HCT116 (cell line): ENCODE results near the gene RUNX2. TPM values are rescaled to one million over a fixed set of nuclear protein-coding genes. Genes with fewer than 3 reads are reported as not detected.

Source experiments
- ATAC-seq: fragments of 200-7000 bp; cut with Tn5 transposase; 2 replicates; pipeline ENCODE4 v1.9.1; 2020; ENCODE audit warnings: mild to moderate bottlenecking, moderate library complexity
- BruUV-seq: library from RNA; stranded (reverse); fragments of 400-500 nt; replicated peaks from 2 replicates; lab custom pipeline; 2021; lab: Mats Ljungman, UMichigan
- CTCF ChIA-PET: fragments of 300-600 bp; sonication (Branson Sonifier 250); formaldehyde crosslinking; loops from one replicate; lab custom pipeline; 2021; ENCODE audit warnings: antibody characterized with exemption; lab: Charles Lee
- POLR2A ChIA-PET: fragments of 300-600, 350-600 bp; sonication (Branson Sonifier 250); formaldehyde crosslinking; loops from one replicate; lab custom pipeline; 2021; ENCODE audit warnings: antibody characterized with exemption; lab: Charles Lee
- RAD21 ChIA-PET, 2 experiments: fragments of 300-600 bp; sonication (Branson Sonifier 250); formaldehyde crosslinking; loops; one replicate each; lab custom pipeline; 2023; ENCODE audit warnings: low total read pairs in 2 of 2; ENCODE audit not compliant: uncharacterized antibody in 2 of 2, unreplicated experiment in 2 of 2, low non-redundant PET in 1 of 2; lab: Charles Lee
- DNase-seq: peaks from one replicate; pipeline ENCODE4 v3.0.0-alpha.2; 2010; ENCODE audit warnings: low read depth, low spot score
- H2AFZ ChIP-seq: fragments of 200-600 bp; shearing (Covaris generic), sonication (generic); 2 replicates; pipeline ENCODE4 v1.6.1; 2017; ENCODE audit warnings: low read depth, mixed run types, mixed read lengths, antibody characterized with exemption, low read length; ENCODE audit not compliant: poor library complexity, severe bottlenecking
- H3K27ac ChIP-seq: 2 replicates; pipeline ENCODE4 v1.5.1; 2012; ENCODE audit warnings: low read depth, low read length
- H3K27me3 ChIP-seq: fragments of 200-600 bp; sonication (generic); 2 replicates; pipeline ENCODE4 v1.6.1; 2016; ENCODE audit warnings: mixed run types, low read length, mixed read lengths; ENCODE audit not compliant: insufficient read depth
- H3K36me3 ChIP-seq, 2 experiments: fragments of 200-500 bp in 1 of 2; fragments of 200-600 bp in 1 of 2; sonication (Bioruptor generic) in 1 of 2; sonication (generic) in 1 of 2; 2 replicates each; pipeline versions ENCODE4 v1.5.1 to v1.6.1; 2014 to 2016; ENCODE audit warnings: low read length in 2 of 2, inconsistent platforms in 1 of 2, mixed read lengths in 1 of 2, mixed run types in 1 of 2; ENCODE audit not compliant: insufficient read depth in 2 of 2, control insufficient read depth in 1 of 2
- H3K4me1 ChIP-seq, 2 experiments: fragments of 200-600 bp in 1 of 2; sonication (generic) in 1 of 2; 2 replicates each; pipeline versions ENCODE4 v1.5.1 to v1.6.1; 2012 to 2017; ENCODE audit warnings: low read length in 2 of 2, inconsistent platforms in 1 of 2, mild to moderate bottlenecking in 1 of 2, mixed read lengths in 1 of 2, mixed run types in 1 of 2, moderate library complexity in 1 of 2; ENCODE audit not compliant: insufficient read depth in 2 of 2, control insufficient read depth in 1 of 2
- H3K4me2 ChIP-seq: fragments of 200-600 bp; sonication (generic); 2 replicates; pipeline ENCODE4 v1.6.1; 2017; ENCODE audit warnings: mixed run types, low read length, mixed read lengths
- H3K4me3 ChIP-seq, 2 experiments: fragments of 200-600 bp in 1 of 2; sonication (generic) in 1 of 2; replicated peaks in 1 of 2; 2 replicates each; pipeline ENCODE4 v1.5.1; 2011 to 2016; ENCODE audit warnings: low read length in 2 of 2, control low read depth in 1 of 2, low read depth in 1 of 2, mild to moderate bottlenecking in 1 of 2, mixed read lengths in 1 of 2, mixed run types in 1 of 2
- H3K79me2 ChIP-seq: fragments of 200-600 bp; sonication (generic); 2 replicates; pipeline ENCODE4 v1.6.1; 2017; ENCODE audit warnings: mild to moderate bottlenecking, mixed run types, low read length, moderate library complexity, mixed read lengths; ENCODE audit not compliant: insufficient read depth
- H3K9ac ChIP-seq: fragments of 200-600 bp; sonication (generic); 2 replicates; pipeline ENCODE4 v1.6.1; 2016; ENCODE audit warnings: low read length, mixed read lengths
- H3K9me2 ChIP-seq: fragments of 200-600 bp; sonication (generic), shearing (Covaris generic); 2 replicates; pipeline ENCODE4 v1.6.1; 2017; ENCODE audit warnings: mixed run types, mild to moderate bottlenecking, moderate library complexity; ENCODE audit not compliant: insufficient read depth
- H3K9me3 ChIP-seq, 2 experiments: fragments of 200-500 bp in 1 of 2; fragments of 200-600 bp in 1 of 2; sonication (Bioruptor generic) in 1 of 2; sonication (generic) in 1 of 2; 2 replicates each; pipeline ENCODE4 v1.6.1; 2014 to 2017; ENCODE audit warnings: low read length in 2 of 2, mixed read lengths in 2 of 2, inconsistent platforms in 1 of 2, low read depth in 1 of 2, mild to moderate bottlenecking in 1 of 2, mixed run types in 1 of 2, moderate library complexity in 1 of 2; ENCODE audit not compliant: control insufficient read depth in 1 of 2, insufficient read depth in 1 of 2
- H4K20me1 ChIP-seq: fragments of 200-600 bp; sonication (generic), shearing (Covaris generic); 2 replicates; pipeline ENCODE4 v1.6.1; 2017; ENCODE audit warnings: mixed run types, mild to moderate bottlenecking, moderate library complexity; ENCODE audit not compliant: insufficient read depth
- ATF3 ChIP-seq: IDR thresholded peaks from 2 replicates; pipeline ENCODE4 v1.6.1; 2012
- CBX3 ChIP-seq: IDR thresholded peaks from 2 replicates; pipeline ENCODE4 v1.6.1; 2012; ENCODE audit warnings: low read depth
- CEBPB ChIP-seq: IDR thresholded peaks from 2 replicates; pipeline ENCODE4 v1.6.1; 2012; ENCODE audit warnings: low read depth
- ELF1 ChIP-seq: IDR thresholded peaks from 2 replicates; pipeline ENCODE4 v1.6.1; 2012; ENCODE audit warnings: low read depth, borderline replicate concordance
- EZH2 ChIP-seq: fragments of 200-600 bp; sonication (generic); IDR thresholded peaks from 2 replicates; pipeline ENCODE4 v1.6.1; 2017; ENCODE audit warnings: antibody characterized with exemption, mixed run types
- EZH2phosphoT487 ChIP-seq: fragments of 200-600 bp; IDR thresholded peaks from 2 replicates; pipeline ENCODE4 v1.6.1; 2018; ENCODE audit warnings: antibody characterized with exemption, borderline replicate concordance
- FOSL1 ChIP-seq: IDR thresholded peaks from 2 replicates; pipeline ENCODE4 v1.6.1; 2012; ENCODE audit warnings: low read depth
- RAD21 ChIP-seq: IDR thresholded peaks from 2 replicates; pipeline ENCODE4 v1.6.1; 2012; ENCODE audit warnings: low read depth, mild to moderate bottlenecking
- SIN3A ChIP-seq: IDR thresholded peaks from 2 replicates; pipeline ENCODE4 v1.6.1; 2012; ENCODE audit warnings: low read depth
- SP1 ChIP-seq: IDR thresholded peaks from 2 replicates; pipeline ENCODE4 v1.6.1; 2012; ENCODE audit warnings: low read depth
- SRF ChIP-seq: IDR thresholded peaks from 2 replicates; pipeline ENCODE4 v1.6.1; 2012; ENCODE audit warnings: low read depth
- TCF7L2 ChIP-seq: IDR thresholded peaks from 2 replicates; pipeline ENCODE4 v1.7.0; 2011; ENCODE audit warnings: borderline replicate concordance, inconsistent platforms; ENCODE audit not compliant: insufficient read depth, insufficient read length; ENCODE audit errors: extremely low read depth
- YY1 ChIP-seq: IDR thresholded peaks from 2 replicates; pipeline ENCODE4 v1.6.1; 2011; ENCODE audit warnings: low read length, low read depth, moderate library complexity, mild to moderate bottlenecking; ENCODE audit not compliant: insufficient replicate concordance; ENCODE audit errors: extremely low read depth
- ZFX ChIP-seq: fragments of 450-650 bp; IDR thresholded peaks from 2 replicates; pipeline ENCODE4 v1.6.1; 2017
- ZNF274 ChIP-seq: fragments of 200-500 bp; sonication (Bioruptor generic); IDR thresholded peaks from 2 replicates; pipeline ENCODE4 v1.6.1; 2014; ENCODE audit warnings: mild to moderate bottlenecking, low read depth, low read length, inconsistent platforms
- intact Hi-C: fragments of 100-400 bp; cut with micrococcal nuclease; formaldehyde crosslinking; loops from 2 replicates; pipeline ENCODE4 v1.10.0; 2022
- total RNA-seq: library from RNA; stranded (reverse); gene quantifications from one replicate; pipeline ENCODE4 v1.2.1, GENCODE V29; 2021; ENCODE audit not compliant: unreplicated experiment
- TF ChIP-seq, protein P1 (sequence below): IDR thresholded peaks from 2 replicates; pipeline ENCODE4 v1.6.1; 2011; ENCODE audit warnings: mild to moderate bottlenecking, low read length, moderate library complexity; ENCODE audit not compliant: insufficient replicate concordance; ENCODE audit errors: extremely low read depth
- TF ChIP-seq, protein P2 (sequence below): IDR thresholded peaks from 2 replicates; pipeline ENCODE4 v1.6.1; 2012
- TF ChIP-seq, protein P3 (sequence below), 3 experiments: fragments of 200-600 bp in 1 of 3; sonication (generic) in 1 of 3; IDR thresholded peaks in 2 of 3; conservative IDR thresholded peaks in 1 of 3; 2 replicates each; pipeline ENCODE4 v1.5.1; 2012 to 2017; ENCODE audit warnings: low read depth in 2 of 3, low read length in 2 of 3, antibody characterized with exemption in 1 of 3, borderline replicate concordance in 1 of 3, control low read depth in 1 of 3, mild to moderate bottlenecking in 1 of 3, mixed read lengths in 1 of 3, mixed run types in 1 of 3, moderate library complexity in 1 of 3; ENCODE audit not compliant: insufficient read depth in 1 of 3

The RUNX2 gene
- total RNA-seq, 1 experiment from 2014 or later: 1.1 TPM

- H3K36me3 ChIP-seq: no peaks in the 10 kb centered on the region
- POLR2A ChIA-PET: interaction anchor here (2.5 kb wide), 1 partner anchor 10 kb away, joined by 6 read pairs; the partner anchor contains the start of gene SUPT3H
- no peak overlapping the region for H3K9ac ChIP-seq
- CTCF ChIA-PET: interaction anchor here (1.9 kb wide), 1 partner anchor 892 kb away, joined by 5 read pairs; no protein-coding TSS in a partner anchor
- TF ChIP-seq RAD21 (no peak), SIN3A (no peak), YY1 (no peak), CEBPB (no peak), SP1 (no peak), ATF3 (no peak), CBX3 (no peak), EZH2phosphoT487 (no peak), EZH2 (no peak), ELF1 (no peak), TCF7L2 (no peak), SRF (no peak), FOSL1 (no peak), ZFX (no peak), ZNF274 (no peak)
- TF ChIP-seq, protein P1, sequence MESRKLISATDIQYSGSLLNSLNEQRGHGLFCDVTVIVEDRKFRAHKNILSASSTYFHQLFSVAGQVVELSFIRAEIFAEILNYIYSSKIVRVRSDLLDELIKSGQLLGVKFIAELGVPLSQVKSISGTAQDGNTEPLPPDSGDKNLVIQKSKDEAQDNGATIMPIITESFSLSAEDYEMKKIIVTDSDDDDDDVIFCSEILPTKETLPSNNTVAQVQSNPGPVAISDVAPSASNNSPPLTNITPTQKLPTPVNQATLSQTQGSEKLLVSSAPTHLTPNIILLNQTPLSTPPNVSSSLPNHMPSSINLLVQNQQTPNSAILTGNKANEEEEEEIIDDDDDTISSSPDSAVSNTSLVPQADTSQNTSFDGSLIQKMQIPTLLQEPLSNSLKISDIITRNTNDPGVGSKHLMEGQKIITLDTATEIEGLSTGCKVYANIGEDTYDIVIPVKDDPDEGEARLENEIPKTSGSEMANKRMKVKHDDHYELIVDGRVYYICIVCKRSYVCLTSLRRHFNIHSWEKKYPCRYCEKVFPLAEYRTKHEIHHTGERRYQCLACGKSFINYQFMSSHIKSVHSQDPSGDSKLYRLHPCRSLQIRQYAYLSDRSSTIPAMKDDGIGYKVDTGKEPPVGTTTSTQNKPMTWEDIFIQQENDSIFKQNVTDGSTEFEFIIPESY: no peak
- TF ChIP-seq, protein P2, sequence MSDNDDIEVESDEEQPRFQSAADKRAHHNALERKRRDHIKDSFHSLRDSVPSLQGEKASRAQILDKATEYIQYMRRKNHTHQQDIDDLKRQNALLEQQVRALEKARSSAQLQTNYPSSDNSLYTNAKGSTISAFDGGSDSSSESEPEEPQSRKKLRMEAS: no peak
- TF ChIP-seq, protein P3, sequence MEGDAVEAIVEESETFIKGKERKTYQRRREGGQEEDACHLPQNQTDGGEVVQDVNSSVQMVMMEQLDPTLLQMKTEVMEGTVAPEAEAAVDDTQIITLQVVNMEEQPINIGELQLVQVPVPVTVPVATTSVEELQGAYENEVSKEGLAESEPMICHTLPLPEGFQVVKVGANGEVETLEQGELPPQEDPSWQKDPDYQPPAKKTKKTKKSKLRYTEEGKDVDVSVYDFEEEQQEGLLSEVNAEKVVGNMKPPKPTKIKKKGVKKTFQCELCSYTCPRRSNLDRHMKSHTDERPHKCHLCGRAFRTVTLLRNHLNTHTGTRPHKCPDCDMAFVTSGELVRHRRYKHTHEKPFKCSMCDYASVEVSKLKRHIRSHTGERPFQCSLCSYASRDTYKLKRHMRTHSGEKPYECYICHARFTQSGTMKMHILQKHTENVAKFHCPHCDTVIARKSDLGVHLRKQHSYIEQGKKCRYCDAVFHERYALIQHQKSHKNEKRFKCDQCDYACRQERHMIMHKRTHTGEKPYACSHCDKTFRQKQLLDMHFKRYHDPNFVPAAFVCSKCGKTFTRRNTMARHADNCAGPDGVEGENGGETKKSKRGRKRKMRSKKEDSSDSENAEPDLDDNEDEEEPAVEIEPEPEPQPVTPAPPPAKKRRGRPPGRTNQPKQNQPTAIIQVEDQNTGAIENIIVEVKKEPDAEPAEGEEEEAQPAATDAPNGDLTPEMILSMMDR (IDR thresholded peaks at IDR 0.05 in 2 of 3, conservative IDR thresholded peaks at IDR 0.05 in 1 of 3; ENCODE audit: borderline replicate concordance in 1 of 3, insufficient read depth in 1 of 3, low read depth in 2 of 3, low read length in 2 of 3): no peak
- TF ChIP-seq, all 23 proteins: peak for 0
- no peak for ATAC-seq
- RAD21 ChIA-PET: no interaction called here
- Histone ChIP-seq H3K79me2 (no peaks in the 10 kb centered on the region), H3K27ac (no peak overlapping the region), H3K9me2 (no peaks in the 10 kb centered on the region), H3K4me1 (no peaks in the 10 kb centered on the region), H3K27me3 (no peaks in the 10 kb centered on the region), H3K4me3 (no peak overlapping the region), H4K20me1 (no peaks in the 10 kb centered on the region; the same call in 1 of the 2 replicates), H3K9me3 (no peaks in the 10 kb centered on the region), H3K4me2 (no peak overlapping the region), H2AFZ (no peak overlapping the region)
- no TSS peak for BruUV-seq
- DNase-seq: no peak
- intact Hi-C loops: no loop called here
Observed at GRCh38 chr6:45367999-45368398, 39.9 kb downstream of the RUNX2 start.
